WTC11 (cell line): ENCODE data around the gene OR2T35.

ENCODE experiments used
- CTCF ChIP-seq: fragments of 200-600 bp; IDR thresholded peaks from 2 replicates; pipeline ENCODE4 v1.8.0; 2022; ENCODE audit warnings: antibody characterized with exemption
- ELF4 ChIP-seq: sonication (generic); formaldehyde crosslinking; IDR thresholded peaks from 2 replicates; pipeline ENCODE4 v1.8.1; 2022; ENCODE audit warnings: low read depth, mild to moderate bottlenecking, moderate library complexity, missing genetic modification reagents
- ETV6 ChIP-seq: sonication (generic); formaldehyde crosslinking; IDR thresholded peaks from 2 replicates; pipeline ENCODE4 v1.8.1; 2022; ENCODE audit warnings: mild to moderate bottlenecking, missing genetic modification reagents
- FOXK1 ChIP-seq: sonication (generic); formaldehyde crosslinking; IDR thresholded peaks from 2 replicates; pipeline ENCODE4 v1.8.0; 2022; ENCODE audit warnings: mild to moderate bottlenecking, moderate library complexity, missing genetic modification reagents
- SMAD3 ChIP-seq: sonication (generic); formaldehyde crosslinking; IDR thresholded peaks from 2 replicates; pipeline ENCODE4 v1.8.0; 2022; ENCODE audit warnings: missing genetic modification reagents, mild to moderate bottlenecking, borderline replicate concordance
- ZNF232 ChIP-seq: sonication (generic); formaldehyde crosslinking; IDR thresholded peaks from 2 replicates; pipeline ENCODE4 v1.8.0; 2022; ENCODE audit warnings: mild to moderate bottlenecking, missing genetic modification reagents
- ZNF512 ChIP-seq: sonication (generic); formaldehyde crosslinking; IDR thresholded peaks from 2 replicates; pipeline ENCODE4 v1.8.1; 2022; ENCODE audit warnings: missing genetic modification reagents, borderline replicate concordance
- ZSCAN18 ChIP-seq: fragments of 250-450 bp; sonication (Bioruptor Pico); IDR thresholded peaks from 2 replicates; pipeline ENCODE4 v2.1.2; 2022; ENCODE audit warnings: mild to moderate bottlenecking, moderate library complexity
- TF ChIP-seq, protein P1 (sequence below): sonication (generic); formaldehyde crosslinking; IDR thresholded peaks from 2 replicates; pipeline ENCODE4 v1.8.1; 2023; ENCODE audit warnings: mild to moderate bottlenecking, moderate library complexity, missing genetic modification reagents

- TF ChIP-seq ELF4 (CRISPR knock-in tag) (no peak), CTCF (no peak), SMAD3 (no peak), ZSCAN18 (CRISPR knock-in tag) (no peak), ETV6 (CRISPR knock-in tag) (no peak), FOXK1 (no peak), ZNF232 (CRISPR knock-in tag) (no peak), ZNF512 (CRISPR knock-in tag) (no peak)
- TF ChIP-seq, protein P1, sequence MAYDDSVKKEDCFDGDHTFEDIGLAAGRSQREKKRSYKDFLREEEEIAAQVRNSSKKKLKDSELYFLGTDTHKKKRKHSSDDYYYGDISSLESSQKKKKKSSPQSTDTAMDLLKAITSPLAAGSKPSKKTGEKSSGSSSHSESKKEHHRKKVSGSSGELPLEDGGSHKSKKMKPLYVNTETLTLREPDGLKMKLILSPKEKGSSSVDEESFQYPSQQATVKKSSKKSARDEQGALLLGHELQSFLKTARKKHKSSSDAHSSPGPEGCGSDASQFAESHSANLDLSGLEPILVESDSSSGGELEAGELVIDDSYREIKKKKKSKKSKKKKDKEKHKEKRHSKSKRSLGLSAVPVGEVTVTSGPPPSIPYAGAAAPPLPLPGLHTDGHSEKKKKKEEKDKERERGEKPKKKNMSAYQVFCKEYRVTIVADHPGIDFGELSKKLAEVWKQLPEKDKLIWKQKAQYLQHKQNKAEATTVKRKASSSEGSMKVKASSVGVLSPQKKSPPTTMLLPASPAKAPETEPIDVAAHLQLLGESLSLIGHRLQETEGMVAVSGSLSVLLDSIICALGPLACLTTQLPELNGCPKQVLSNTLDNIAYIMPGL (CRISPR knock-in tag) = no peak
These were observed 14.5 kb downstream of the OR2T35 start for GRCh38 chr1:248630551-248630950.
